ENCODE results near the gene OAT.
A peak's percentile ranks its signal among the peaks of the same experiment; 100 is the strongest.

The OAT gene

DNA sequence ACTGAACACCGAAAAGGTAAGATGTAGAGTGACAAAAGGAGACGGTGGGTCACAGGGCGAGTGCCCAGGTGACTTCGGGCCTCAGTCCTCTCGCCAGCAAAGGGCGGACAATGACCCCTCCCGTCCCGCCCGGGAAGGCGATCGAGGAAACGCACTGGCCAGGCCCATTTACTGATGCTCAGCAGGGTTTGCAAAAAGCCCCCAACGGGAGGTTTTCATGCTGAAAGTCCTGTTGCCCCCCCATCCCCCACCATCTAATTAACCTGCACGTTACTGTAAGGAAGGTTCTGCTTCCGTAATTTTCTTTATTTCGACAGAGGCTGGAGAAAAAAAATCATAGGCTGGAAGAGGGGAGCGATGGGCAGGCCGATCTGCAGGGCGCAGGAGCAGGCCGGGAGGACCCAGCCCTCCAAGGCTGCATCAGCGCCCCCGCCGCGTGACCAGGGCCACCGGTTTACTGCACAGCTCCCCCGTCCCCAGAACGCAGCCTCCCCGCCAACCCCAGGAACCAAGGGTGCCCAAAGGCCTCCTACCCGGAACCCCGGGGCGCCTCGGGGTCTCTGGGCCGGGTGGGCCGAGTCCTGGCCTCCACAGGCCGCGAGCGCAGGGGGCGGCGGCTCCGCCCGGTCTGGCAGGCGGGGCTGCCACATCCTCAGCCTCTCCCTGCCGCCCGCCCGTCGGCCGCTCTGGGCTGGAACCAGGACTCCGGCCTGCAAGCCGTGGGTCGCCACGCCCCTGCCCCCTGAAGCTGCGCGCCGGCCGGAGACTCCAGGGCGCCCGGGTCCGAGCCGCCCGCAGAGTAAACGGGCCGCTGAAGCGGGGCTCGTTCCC, 613 bp downstream of the OAT start:
- peaks cover 17% of the 10 kb centered on the region for H3K27me3 ChIP-seq (ENCODE audit: control insufficient read depth, insufficient read depth, low read length)
- H3K4me1 ChIP-seq (ENCODE audit: control insufficient read depth, insufficient read depth, low read length), result peaks cover 5% of the 10 kb centered on the region
- peak overlapping the region; percentile 64 for H3K4me3 ChIP-seq (ENCODE audit: low read depth, low read length)
- H3K9ac ChIP-seq (ENCODE audit: low read depth, low read length), result no peak overlapping the region
- H3K36me3 ChIP-seq (ENCODE audit: control insufficient read depth, insufficient read depth, low read length), result no peaks in the 10 kb centered on the region
- H3K9me3 ChIP-seq (ENCODE audit: control insufficient read depth, insufficient read depth, low read length), result no peaks in the 10 kb centered on the region

- no peak overlapping the region for H3K9ac ChIP-seq (ENCODE audit: low read depth, low read length)
- peaks cover 14% of the 10 kb centered on the region for H3K27me3 ChIP-seq (ENCODE audit: control insufficient read depth, insufficient read depth, low read length)
- no peak overlapping the region for H3K4me3 ChIP-seq (ENCODE audit: low read depth, low read length)
- peaks cover 5% of the 10 kb centered on the region for H3K4me1 ChIP-seq (ENCODE audit: control insufficient read depth, insufficient read depth, low read length)
- no peaks in the 10 kb centered on the region for H3K36me3 ChIP-seq (ENCODE audit: control insufficient read depth, insufficient read depth, low read length)
- no peaks in the 10 kb centered on the region for H3K9me3 ChIP-seq (ENCODE audit: control insufficient read depth, insufficient read depth, low read length)
These were observed 2.0 kb downstream of the OAT start for GRCh38 chr10:124416733-124417132.

DNA sequence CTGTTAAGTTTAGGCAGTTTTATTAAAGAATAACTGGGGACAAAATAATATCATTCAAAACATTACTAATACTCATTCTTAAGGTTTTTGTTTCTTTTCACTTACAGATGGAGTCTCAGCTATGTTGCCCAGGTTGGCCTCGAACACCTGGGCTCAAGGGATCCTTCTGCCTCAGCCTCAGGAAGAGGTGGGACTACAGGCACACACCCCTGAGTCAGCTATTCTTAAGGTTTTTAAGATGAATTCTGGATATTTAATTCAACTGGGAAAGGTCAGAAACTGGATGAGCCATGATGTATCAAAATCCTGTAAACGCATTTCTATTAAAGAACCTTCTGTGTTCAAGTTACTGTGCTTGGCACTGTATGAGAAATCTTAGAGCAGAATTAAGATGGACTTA, 3.5 kb downstream of the OAT start:
- H3K4me1 ChIP-seq (ENCODE audit: control insufficient read depth, insufficient read depth, low read length), result peaks cover 5% of the 10 kb centered on the region
- H3K36me3 ChIP-seq (ENCODE audit: control insufficient read depth, insufficient read depth, low read length), result no peaks in the 10 kb centered on the region
- no peaks in the 10 kb centered on the region for H3K9me3 ChIP-seq (ENCODE audit: control insufficient read depth, insufficient read depth, low read length)
- H3K27me3 ChIP-seq (ENCODE audit: control insufficient read depth, insufficient read depth, low read length), result peaks cover 3% of the 10 kb centered on the region
- H3K4me3 ChIP-seq (ENCODE audit: low read depth, low read length), result no peak overlapping the region
- no peak overlapping the region for H3K9ac ChIP-seq (ENCODE audit: low read depth, low read length)

DNA sequence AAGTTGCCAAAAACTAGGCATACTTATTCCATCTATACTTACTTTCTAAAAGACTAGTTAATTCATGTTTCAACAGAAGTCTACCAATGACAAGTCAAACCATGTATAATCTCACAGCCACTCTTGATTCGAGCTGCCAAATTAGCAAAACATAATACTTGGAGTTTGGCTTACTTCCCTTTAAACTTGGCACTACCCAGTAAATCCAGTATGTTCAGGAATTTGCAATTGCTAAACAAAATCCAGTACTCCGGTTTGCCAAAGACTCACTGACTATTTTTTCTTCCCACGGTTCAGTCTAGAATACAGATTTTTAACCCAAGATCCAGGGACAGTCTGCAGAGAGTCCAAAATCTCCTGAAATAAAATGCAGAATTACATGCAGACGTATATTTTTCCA, 4.6 kb downstream of the OAT start:
- peaks cover 5% of the 10 kb centered on the region for H3K4me1 ChIP-seq (ENCODE audit: control insufficient read depth, insufficient read depth, low read length)
- no peaks in the 10 kb centered on the region for H3K36me3 ChIP-seq (ENCODE audit: control insufficient read depth, insufficient read depth, low read length)

GRCh38 chr10:124409696-124410095, 9.0 kb downstream of the OAT start:
- Histone ChIP-seq H3K27me3 (ENCODE audit: control insufficient read depth, insufficient read depth, low read length) (no peaks in the 10 kb centered on the region), H3K9ac (ENCODE audit: low read depth, low read length) (no peak overlapping the region), H3K4me3 (ENCODE audit: low read depth, low read length) (no peak overlapping the region), H3K4me1 (ENCODE audit: control insufficient read depth, insufficient read depth, low read length) (no peaks in the 10 kb centered on the region), H3K36me3 (ENCODE audit: control insufficient read depth, insufficient read depth, low read length) (peaks cover 5% of the 10 kb centered on the region), H3K9me3 (ENCODE audit: control insufficient read depth, insufficient read depth, low read length) (no peaks in the 10 kb centered on the region)

More for the DNA sequence above, 4.6 kb downstream of the OAT start:
- no peaks in the 10 kb centered on the region for H3K9me3 ChIP-seq (ENCODE audit: control insufficient read depth, insufficient read depth, low read length)
- no peak overlapping the region for H3K9ac ChIP-seq (ENCODE audit: low read depth, low read length)
- H3K27me3 ChIP-seq (ENCODE audit: control insufficient read depth, insufficient read depth, low read length), result no peaks in the 10 kb centered on the region
- H3K4me3 ChIP-seq (ENCODE audit: low read depth, low read length), result no peak overlapping the region

GRCh38 chr10:124408357-124408756, 10.4 kb downstream of the OAT start:
- no peaks in the 10 kb centered on the region for H3K9me3 ChIP-seq (ENCODE audit: control insufficient read depth, insufficient read depth, low read length)
- H3K27me3 ChIP-seq (ENCODE audit: control insufficient read depth, insufficient read depth, low read length), result no peaks in the 10 kb centered on the region
- H3K36me3 ChIP-seq (ENCODE audit: control insufficient read depth, insufficient read depth, low read length), result peaks cover 9% of the 10 kb centered on the region
- H3K4me1 ChIP-seq (ENCODE audit: control insufficient read depth, insufficient read depth, low read length), result no peaks in the 10 kb centered on the region
- no peak overlapping the region for H3K4me3 ChIP-seq (ENCODE audit: low read depth, low read length)
- H3K9ac ChIP-seq (ENCODE audit: low read depth, low read length), result no peak overlapping the region

DNA sequence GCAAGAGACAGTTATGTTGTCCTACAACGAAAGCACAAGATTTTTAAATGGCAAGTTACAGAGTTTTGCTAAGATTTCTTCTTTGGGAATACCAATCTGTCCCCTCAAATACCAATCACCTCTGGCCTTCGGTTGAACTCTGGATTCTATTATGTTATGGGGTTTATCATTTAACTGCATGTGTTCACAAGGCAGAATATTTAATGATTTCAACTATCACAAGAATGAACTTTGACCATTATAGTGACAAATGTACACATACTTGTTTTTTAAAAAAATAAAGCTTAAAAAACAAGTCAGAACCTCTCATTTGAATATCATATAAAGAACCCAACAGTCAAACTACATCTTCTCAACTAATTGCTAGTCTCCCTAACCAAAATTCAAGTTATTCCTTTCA, 11.3 kb downstream of the OAT start:
- Histone ChIP-seq H3K9ac (ENCODE audit: low read depth, low read length) (no peak overlapping the region), H3K9me3 (ENCODE audit: control insufficient read depth, insufficient read depth, low read length) (no peaks in the 10 kb centered on the region), H3K27me3 (ENCODE audit: control insufficient read depth, insufficient read depth, low read length) (no peaks in the 10 kb centered on the region), H3K4me3 (ENCODE audit: low read depth, low read length) (no peak overlapping the region), H3K36me3 (ENCODE audit: control insufficient read depth, insufficient read depth, low read length) (peaks cover 12% of the 10 kb centered on the region), H3K4me1 (ENCODE audit: control insufficient read depth, insufficient read depth, low read length) (no peaks in the 10 kb centered on the region)

DNA sequence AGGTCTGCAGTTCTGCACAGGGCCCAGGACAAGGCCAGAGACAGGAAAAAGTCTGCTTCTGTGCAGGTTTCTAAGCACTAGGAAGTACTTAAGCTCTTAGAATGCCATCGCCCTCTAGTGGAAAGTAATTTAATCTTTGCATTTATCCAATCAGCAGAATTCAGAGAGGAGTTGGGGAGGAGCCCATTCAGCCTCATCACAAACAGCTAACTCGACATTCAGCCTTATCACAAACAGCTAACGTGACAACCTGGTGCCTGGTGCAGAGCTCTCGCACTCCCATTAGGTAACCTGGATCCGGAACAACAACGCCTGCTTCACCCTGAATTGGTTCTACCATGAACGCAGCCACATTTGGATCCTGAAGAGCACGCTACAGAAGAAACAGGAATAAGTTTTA, 15.2 kb downstream of the OAT start:
- H3K27me3 ChIP-seq (ENCODE audit: control insufficient read depth, insufficient read depth, low read length), result no peaks in the 10 kb centered on the region
- H3K4me1 ChIP-seq (ENCODE audit: control insufficient read depth, insufficient read depth, low read length), result no peaks in the 10 kb centered on the region
- peaks cover 16% of the 10 kb centered on the region for H3K36me3 ChIP-seq (ENCODE audit: control insufficient read depth, insufficient read depth, low read length)
- no peak overlapping the region for H3K9ac ChIP-seq (ENCODE audit: low read depth, low read length)
- H3K4me3 ChIP-seq (ENCODE audit: low read depth, low read length), result no peak overlapping the region
- H3K9me3 ChIP-seq (ENCODE audit: control insufficient read depth, insufficient read depth, low read length), result no peaks in the 10 kb centered on the region

GRCh38 chr10:124402273-124402672, 16.4 kb downstream of the OAT start:
- Histone ChIP-seq H3K9me3 (ENCODE audit: control insufficient read depth, insufficient read depth, low read length) (no peaks in the 10 kb centered on the region), H3K36me3 (ENCODE audit: control insufficient read depth, insufficient read depth, low read length) (peaks cover 19% of the 10 kb centered on the region), H3K4me1 (ENCODE audit: control insufficient read depth, insufficient read depth, low read length) (no peaks in the 10 kb centered on the region), H3K4me3 (ENCODE audit: low read depth, low read length) (no peak overlapping the region), H3K9ac (ENCODE audit: low read depth, low read length) (no peak overlapping the region), H3K27me3 (ENCODE audit: control insufficient read depth, insufficient read depth, low read length) (no peaks in the 10 kb centered on the region)

DNA sequence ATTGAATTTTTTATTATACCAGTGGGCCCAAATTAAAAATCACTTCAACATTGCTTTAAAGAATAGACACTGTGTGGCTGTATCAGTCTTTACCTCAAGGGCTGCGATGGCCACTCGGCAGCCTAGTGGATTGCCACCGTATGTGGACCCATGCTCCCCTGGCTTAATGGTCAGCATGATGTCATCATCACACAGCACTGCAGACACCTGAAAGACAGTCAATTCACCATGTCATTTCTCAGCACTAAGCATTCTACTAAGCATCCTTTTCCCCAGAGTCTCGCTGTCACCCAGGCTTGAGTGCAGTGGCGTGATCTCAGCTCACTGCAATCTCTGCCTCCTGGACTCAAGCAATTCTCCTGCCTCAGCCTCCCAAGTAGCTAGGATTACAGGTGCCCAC, 17.1 kb downstream of the OAT start:
- no peaks in the 10 kb centered on the region for H3K27me3 ChIP-seq (ENCODE audit: control insufficient read depth, insufficient read depth, low read length)
- no peak overlapping the region for H3K4me3 ChIP-seq (ENCODE audit: low read depth, low read length)
- H3K9ac ChIP-seq (ENCODE audit: low read depth, low read length), result no peak overlapping the region
- H3K9me3 ChIP-seq (ENCODE audit: control insufficient read depth, insufficient read depth, low read length), result no peaks in the 10 kb centered on the region
- peaks cover 15% of the 10 kb centered on the region for H3K36me3 ChIP-seq (ENCODE audit: control insufficient read depth, insufficient read depth, low read length)
- H3K4me1 ChIP-seq (ENCODE audit: control insufficient read depth, insufficient read depth, low read length), result no peaks in the 10 kb centered on the region

DNA sequence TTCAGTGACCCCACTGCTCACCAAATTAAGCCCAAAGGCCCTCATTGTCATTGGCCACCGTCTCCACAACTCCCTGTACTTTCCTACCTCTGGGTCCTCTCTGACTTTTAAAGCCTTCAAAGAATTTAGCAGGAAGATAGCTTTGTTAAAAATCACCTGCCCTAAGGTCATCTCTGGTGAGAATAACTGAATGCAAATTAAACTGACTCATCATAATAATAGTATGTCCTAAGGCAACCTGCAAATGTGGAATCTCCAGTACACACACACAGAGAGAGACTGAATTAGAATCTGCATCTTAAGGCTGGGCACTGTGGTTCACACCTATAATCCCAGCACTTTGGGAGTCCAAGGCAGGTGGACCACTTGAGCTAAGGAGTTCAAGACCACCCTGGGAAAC, 24.1 kb downstream of the OAT start:
- H3K4me3 ChIP-seq (ENCODE audit: low read depth, low read length), result no peak overlapping the region
- peaks cover 4% of the 10 kb centered on the region for H3K36me3 ChIP-seq (ENCODE audit: control insufficient read depth, insufficient read depth, low read length)
- H3K4me1 ChIP-seq (ENCODE audit: control insufficient read depth, insufficient read depth, low read length), result peaks cover 9% of the 10 kb centered on the region
- no peaks in the 10 kb centered on the region for H3K9me3 ChIP-seq (ENCODE audit: control insufficient read depth, insufficient read depth, low read length)
- H3K27me3 ChIP-seq (ENCODE audit: control insufficient read depth, insufficient read depth, low read length), result no peaks in the 10 kb centered on the region
- no peak overlapping the region for H3K9ac ChIP-seq (ENCODE audit: low read depth, low read length)

- peaks cover 9% of the 10 kb centered on the region for H3K4me1 ChIP-seq (ENCODE audit: control insufficient read depth, insufficient read depth, low read length)
- no peak overlapping the region for H3K9ac ChIP-seq (ENCODE audit: low read depth, low read length)
- H3K27me3 ChIP-seq (ENCODE audit: control insufficient read depth, insufficient read depth, low read length), result no peaks in the 10 kb centered on the region
- H3K9me3 ChIP-seq (ENCODE audit: control insufficient read depth, insufficient read depth, low read length), result no peaks in the 10 kb centered on the region
- H3K4me3 ChIP-seq (ENCODE audit: low read depth, low read length), result no peak overlapping the region
- H3K36me3 ChIP-seq (ENCODE audit: control insufficient read depth, insufficient read depth, low read length), result peaks cover under 1% of the 10 kb centered on the region
These were observed 25.9 kb downstream of the OAT start for GRCh38 chr10:124392626-124393342.
